Endodermal cell (in vitro differentiated cells): ENCODE measurements around the gene KLRC3. TPM values are rescaled to one million over a fixed set of nuclear protein-coding genes. Genes with fewer than 3 reads are reported as not detected.
"Not testable (repeated sequence)": the region's sequence is repeated elsewhere in the genome, so short reads cannot be mapped to it uniquely, and the experiment has no call there.

Experiments used
- DNase-seq: peaks from one replicate; pipeline ENCODE4 v3.0.0-alpha.2; 2017
- H3K27ac ChIP-seq: 2 replicates; pipeline ENCODE4 v1.5.1; 2013; ENCODE audit warnings: mild to moderate bottlenecking, low read depth, low read length, moderate library complexity
- H3K27me3 ChIP-seq: 2 replicates; pipeline ENCODE4 v1.6.1; 2013; ENCODE audit warnings: mild to moderate bottlenecking, low read length, moderate library complexity; ENCODE audit not compliant: insufficient read depth, control insufficient read depth, poor library complexity, severe bottlenecking
- H3K36me3 ChIP-seq: 2 replicates; pipeline ENCODE4 v1.7.0; 2013; ENCODE audit warnings: mild to moderate bottlenecking, low read length, moderate library complexity; ENCODE audit not compliant: control insufficient read depth, insufficient read depth
- H3K4me1 ChIP-seq: one replicate; pipeline ENCODE4 v1.7.0; 2013; ENCODE audit warnings: low read length; ENCODE audit not compliant: control insufficient read depth, insufficient read depth
- H3K4me3 ChIP-seq: 2 replicates; pipeline ENCODE4 v1.5.1; 2013; ENCODE audit warnings: mild to moderate bottlenecking, low read length, moderate library complexity
- H3K9ac ChIP-seq: 2 replicates; pipeline ENCODE4 v1.6.1; 2013; ENCODE audit warnings: mild to moderate bottlenecking, low read length, moderate library complexity; ENCODE audit not compliant: poor library complexity, severe bottlenecking; ENCODE audit errors: extremely low read depth
- H3K9me3 ChIP-seq: 2 replicates; pipeline ENCODE4 v1.6.1; 2013; ENCODE audit warnings: mild to moderate bottlenecking, low read length, moderate library complexity; ENCODE audit not compliant: control insufficient read depth
- H3K27ac Mint-ChIP-seq: 2 replicates; pipeline ENCODE4 v1.8.0; 2020; ENCODE audit warnings: mixed read lengths
- H3K27me3 Mint-ChIP-seq: 2 replicates; pipeline ENCODE4 v1.8.0; 2021; ENCODE audit warnings: mild to moderate bottlenecking, mixed read lengths; ENCODE audit not compliant: insufficient read depth
- H3K36me3 Mint-ChIP-seq: 2 replicates; pipeline ENCODE4 v1.8.0; 2020; ENCODE audit warnings: low read depth, mixed read lengths
- H3K4me1 Mint-ChIP-seq: 2 replicates; pipeline ENCODE4 v1.8.0; 2020; ENCODE audit warnings: mixed read lengths
- H3K4me3 Mint-ChIP-seq: 2 replicates; pipeline ENCODE4 v1.8.0; 2020; ENCODE audit warnings: mild to moderate bottlenecking, moderate library complexity, mixed read lengths
- H3K9me3 Mint-ChIP-seq: 2 replicates; pipeline ENCODE4 v1.8.0; 2020; ENCODE audit warnings: mild to moderate bottlenecking, mixed read lengths
- CTCF ChIP-seq: fragments of 200-600 bp; sonication (generic); conservative IDR thresholded peaks from 2 replicates; pipeline ENCODE4 v1.5.0; 2021; ENCODE audit warnings: antibody characterized with exemption, mild to moderate bottlenecking
- whole genome bisulfite sequencing, 2 experiments: methylation state at CpG; one replicate each; pipeline versions ENCODE4 v1.1.5 to v1.1.7; 2013; ENCODE audit warnings: missing lambda C conversion rate in 2 of 2, mixed read lengths in 1 of 2; ENCODE audit not compliant: insufficient coverage in 1 of 2, insufficient read length in 1 of 2; 5-methylcytosine and 5-hydroxymethylcytosine counted together
- total RNA-seq, 2 donors: library from RNA; stranded (reverse); fragmentation: NEBNext Ultra II Directional in 1 of 2; extraction: Animal tissue kit (Norgen Biotek cat#: 25700) in 1 of 2; gene quantifications; 2 replicates in 1 of 2; 3 replicates in 1 of 2; pipeline ENCODE4 v1.2.1, GENCODE V29; 2021

KLRC3 gene
- total RNA-seq, 2 donors from 2014 or later: not detected

DNA sequence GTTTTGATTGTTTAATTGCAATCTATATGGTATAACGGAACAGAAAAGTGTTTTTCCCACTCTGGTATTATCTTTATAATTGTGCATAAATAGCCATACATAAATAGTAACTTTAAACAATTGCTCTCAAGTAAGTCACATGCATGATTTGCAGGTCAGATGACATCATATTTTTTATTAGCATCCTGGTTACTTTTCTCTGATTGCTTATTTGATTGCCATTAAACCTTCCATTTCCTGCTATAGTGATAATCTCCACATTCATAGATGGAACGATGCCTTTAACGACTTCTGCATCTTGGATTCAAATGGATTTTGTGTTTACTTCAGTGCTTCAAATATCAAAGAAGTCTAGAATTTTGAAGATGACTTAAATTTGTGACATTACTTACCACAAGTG is 27.1 kb downstream of the KLRC3 start:
- Mint-ChIP-seq H3K4me3 (no peak overlapping the region), H3K9me3 (no peaks in the 10 kb centered on the region), H3K27ac (no peak overlapping the region), H3K36me3 (no peaks in the 10 kb centered on the region), H3K27me3 (no peaks in the 10 kb centered on the region), H3K4me1 (peaks cover 13% of the 10 kb centered on the region)
- Histone ChIP-seq H3K36me3 (no peaks in the 10 kb centered on the region), H3K4me1 (no peaks in the 10 kb centered on the region), H3K27ac (no peak overlapping the region), H3K9ac (no peak overlapping the region), H3K4me3 (no peak overlapping the region), H3K9me3 (no peaks in the 10 kb centered on the region), H3K27me3 (no peaks in the 10 kb centered on the region)
- WGBS, 2 experiments: 85 to 87% methylated on average over 2 of the region's 3 CpGs
- TF ChIP-seq CTCF: no peak
- no peak for DNase-seq

DNA sequence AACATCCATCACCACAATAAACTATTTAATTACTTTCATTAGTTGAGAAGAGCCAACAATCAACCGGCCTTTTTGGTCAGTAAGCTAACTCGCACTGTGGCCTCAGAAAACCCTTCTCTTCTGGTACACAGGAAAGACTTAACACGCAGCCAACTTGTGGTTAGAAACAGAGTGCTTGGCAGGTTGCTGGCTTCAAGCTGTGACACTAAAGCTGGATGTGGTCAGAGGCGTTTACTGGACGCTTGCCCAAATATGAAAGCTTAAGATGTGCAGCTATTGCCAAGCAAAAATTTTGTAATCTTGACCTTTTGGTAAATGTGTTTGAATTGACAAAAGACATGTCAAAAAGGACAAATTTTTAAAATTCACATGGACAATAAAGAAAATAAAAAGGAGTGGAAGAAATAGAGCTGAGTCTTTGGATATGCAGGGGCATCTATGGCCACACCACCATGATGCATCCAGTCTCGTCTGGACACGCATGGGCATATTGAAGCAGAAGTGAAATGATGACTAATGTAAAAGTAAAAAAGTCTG is 27.9 kb downstream of the KLRC3 start:
- no peak overlapping the region for H3K27ac ChIP-seq
- no peak overlapping the region for H3K4me3 ChIP-seq
- H3K27ac Mint-ChIP-seq: no peak overlapping the region
- peaks cover 13% of the 10 kb centered on the region for H3K4me1 Mint-ChIP-seq
- H3K4me3 Mint-ChIP-seq: no peak overlapping the region
- no peak for TF ChIP-seq CTCF
- no peak for DNase-seq
- no peaks in the 10 kb centered on the region for H3K9me3 ChIP-seq
- H3K9ac ChIP-seq: no peak overlapping the region
- no peaks in the 10 kb centered on the region for H3K36me3 ChIP-seq
- H3K27me3 Mint-ChIP-seq: no peaks in the 10 kb centered on the region
- H3K36me3 Mint-ChIP-seq: no peaks in the 10 kb centered on the region
- WGBS, 2 experiments: 79 to 89% methylated on average over 4 to 7 of the region's 7 CpGs
- H3K4me1 ChIP-seq: no peaks in the 10 kb centered on the region
- no peaks in the 10 kb centered on the region for H3K27me3 ChIP-seq
- H3K9me3 Mint-ChIP-seq: no peaks in the 10 kb centered on the region

DNA sequence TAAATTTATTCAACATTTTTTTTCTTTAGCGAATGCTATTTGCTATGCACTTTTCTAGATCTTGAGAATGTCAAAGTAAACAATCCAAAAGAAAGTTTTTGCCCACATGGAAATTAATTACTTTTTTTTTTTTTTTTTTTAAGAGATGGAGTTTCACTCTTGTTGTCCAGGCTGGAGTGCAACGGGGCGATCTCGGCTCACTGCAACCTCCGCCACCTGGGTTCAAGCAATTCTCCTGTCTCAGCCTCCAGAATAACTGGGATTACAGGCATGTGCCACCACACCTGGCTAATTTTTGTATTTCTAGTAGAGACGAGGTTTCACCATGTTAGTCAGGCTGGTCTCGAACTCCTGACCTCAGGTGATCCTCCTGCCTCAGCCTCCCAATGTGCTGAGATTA is 29.4 kb downstream of the KLRC3 start:
- not testable (repeated sequence) for H3K27me3 Mint-ChIP-seq, H3K9me3 ChIP-seq, DNase-seq, H3K4me1 ChIP-seq, H3K4me1 Mint-ChIP-seq, H3K4me3 ChIP-seq, H3K27ac Mint-ChIP-seq, H3K9ac ChIP-seq, H3K27ac ChIP-seq, H3K27me3 ChIP-seq, H3K36me3 ChIP-seq, H3K4me3 Mint-ChIP-seq, H3K9me3 Mint-ChIP-seq, H3K36me3 Mint-ChIP-seq
- WGBS, 2 experiments: 86 to 94% methylated on average over 6 to 7 of the region's 7 CpGs

DNA sequence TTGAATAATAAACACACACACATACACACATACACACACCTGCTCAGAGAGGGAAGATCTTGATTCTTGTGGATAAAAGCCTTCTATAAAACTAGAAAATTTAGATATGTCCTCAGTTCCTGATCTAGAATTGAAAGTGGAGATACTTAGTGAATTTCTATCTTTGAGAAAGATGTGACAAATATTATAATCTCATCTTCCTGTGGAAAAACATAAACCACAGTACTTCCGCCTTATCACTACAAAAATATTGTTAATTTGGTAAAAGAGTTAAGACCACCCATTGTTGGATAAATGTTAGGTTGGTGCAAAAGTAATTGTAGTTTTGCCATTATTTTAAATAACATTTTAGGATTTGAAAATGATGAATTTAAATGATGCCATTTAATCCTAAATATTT is 30.5 kb downstream of the KLRC3 start, which contains the start of gene KLRK1:
Gene KLRK1, minus strand, starts transcription at position 138 of the 400 bp plus-strand sequence. CDS start 1,231 bp downstream, outside the sequence.
- no peak for TF ChIP-seq CTCF
- Histone ChIP-seq H3K9me3 (no peaks in the 10 kb centered on the region), H3K27ac (no peak within 1 kb of the TSS), H3K36me3 (no peaks in the 10 kb centered on the region), H3K27me3 (no peaks in the 10 kb centered on the region), H3K4me1 (no peaks in the 10 kb centered on the region), H3K9ac (no peak within 1 kb of the TSS), H3K4me3 (no peak within 1 kb of the TSS)
- Mint-ChIP-seq H3K4me1 (no peaks in the 10 kb centered on the region), H3K27me3 (no peaks in the 10 kb centered on the region), H3K4me3 (no peak within 1 kb of the TSS), H3K9me3 (no peaks in the 10 kb centered on the region), H3K36me3 (no peaks in the 10 kb centered on the region), H3K27ac (no peak within 1 kb of the TSS)
- WGBS, 2 experiments: 100% methylated on average over 1 of the region's 1 CpG; no CpG with 5 or more reads in 1 of the 2 experiments
- no peak for DNase-seq
